SU-DHL-6 (cell line): ENCODE results near the gene PEA15.

ENCODE experiments used
- H2AFZ ChIP-seq: fragments of 200-600 bp; sonication (generic); 2 replicates; pipeline ENCODE4 v1.6.1; 2014; ENCODE audit warnings: low read depth, mild to moderate bottlenecking, moderate library complexity, mixed read lengths, antibody characterized with exemption, low read length; ENCODE audit not compliant: severe bottlenecking
- H3F3A ChIP-seq: fragments of 200-600 bp; shearing (Covaris generic); 2 replicates; pipeline ENCODE4 v1.6.0; 2016; ENCODE audit warnings: antibody characterized with exemption, mild to moderate bottlenecking; ENCODE audit not compliant: insufficient read depth
- H3K27ac ChIP-seq: fragments of 200-600 bp; sonication (generic); 2 replicates; pipeline ENCODE4 v1.5.1; 2016; ENCODE audit warnings: low read depth, mild to moderate bottlenecking, low read length, moderate library complexity, mixed read lengths
- H3K27me3 ChIP-seq: fragments of 200-600 bp; sonication (generic), shearing (Covaris generic); 2 replicates; pipeline ENCODE4 v1.6.0; 2014; ENCODE audit warnings: mild to moderate bottlenecking, low read length
- H3K36me3 ChIP-seq: fragments of 200-600 bp; sonication (generic); 2 replicates; pipeline ENCODE4 v1.6.1; 2014; ENCODE audit warnings: mild to moderate bottlenecking, low read length, mixed read lengths
- H3K4me2 ChIP-seq: fragments of 300-600, 200-600 bp; shearing (Covaris generic), sonication (generic); 2 replicates; pipeline ENCODE4 v1.6.0; 2014; ENCODE audit warnings: low read length, low read depth, mild to moderate bottlenecking; ENCODE audit not compliant: poor library complexity, severe bottlenecking
- H3K4me3 ChIP-seq: fragments of 200-600 bp; sonication (generic); 2 replicates; pipeline ENCODE4 v1.5.1; 2014; ENCODE audit warnings: antibody characterized with exemption, low read length, mild to moderate bottlenecking, mixed read lengths; ENCODE audit not compliant: insufficient read depth, poor library complexity, severe bottlenecking
- H3K79me2 ChIP-seq: fragments of 200-600 bp; sonication (generic); 2 replicates; pipeline ENCODE4 v1.6.1; 2014; ENCODE audit warnings: mild to moderate bottlenecking, low read length, moderate library complexity; ENCODE audit not compliant: insufficient read depth
- H3K9ac ChIP-seq: fragments of 200-600 bp; sonication (generic); 2 replicates; pipeline ENCODE4 v1.7.0; 2014; ENCODE audit warnings: mild to moderate bottlenecking, low read length
- H3K9me2 ChIP-seq: fragments of 200-600 bp; sonication (generic); replicated peaks from 2 replicates; pipeline ENCODE4 v1.6.1; 2014; ENCODE audit warnings: low read length; ENCODE audit not compliant: insufficient read depth
- H3K9me3 ChIP-seq: fragments of 200-600 bp; sonication (generic); 2 replicates; pipeline ENCODE4 v1.6.1; 2014; ENCODE audit warnings: low read length, mixed read lengths; ENCODE audit not compliant: insufficient read depth
- H4K20me1 ChIP-seq: fragments of 200-600 bp; sonication (generic); 2 replicates; pipeline ENCODE4 v1.6.1; 2014; ENCODE audit warnings: low read depth, mild to moderate bottlenecking, antibody characterized with exemption, low read length, moderate library complexity, mixed read lengths
- EZH2phosphoT487 ChIP-seq: fragments of 200-600 bp; sonication (generic), shearing (Covaris generic); conservative IDR thresholded peaks from 2 replicates; pipeline ENCODE4 v1.6.1; 2018; ENCODE audit warnings: mild to moderate bottlenecking, antibody characterized with exemption, low read length, moderate library complexity, mixed read lengths
- TF ChIP-seq, protein P1 (sequence below): fragments of 200-600 bp; sonication (generic); IDR thresholded peaks from one replicate; pipeline ENCODE4 v1.5.1; 2017; ENCODE audit warnings: antibody characterized with exemption, mild to moderate bottlenecking, low read length, moderate library complexity; ENCODE audit not compliant: insufficient read depth, poor library complexity, severe bottlenecking

Gene PEA15

DNA sequence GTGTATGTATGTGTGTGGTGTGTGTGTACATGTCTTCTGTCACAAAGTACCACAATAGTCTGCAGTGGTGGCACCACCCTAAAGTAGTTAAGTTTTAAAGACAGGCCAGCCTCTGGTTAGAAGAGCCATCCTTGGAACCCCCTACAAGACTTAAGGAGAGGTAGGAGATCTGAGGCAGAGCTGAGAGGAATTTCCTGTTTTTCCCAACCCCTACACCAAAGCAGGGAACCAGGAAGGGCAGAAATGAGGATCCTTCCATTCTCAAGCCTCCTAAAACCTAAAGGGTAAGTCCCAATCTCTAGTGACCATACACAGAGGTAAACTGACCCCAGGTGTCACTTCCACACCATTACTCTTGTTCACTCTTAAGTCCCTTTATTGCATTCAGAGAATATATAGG is 11.1 kb downstream of the PEA15 start:
- Histone ChIP-seq H3K9me3 (no peaks in the 10 kb centered on the region), H3K27me3 (no peaks in the 10 kb centered on the region), H3K79me2 (no peaks in the 10 kb centered on the region), H4K20me1 (no peaks in the 10 kb centered on the region), H3K27ac (no peak overlapping the region), H3K4me2 (no peak overlapping the region), H3F3A (no peaks in the 10 kb centered on the region), H3K9ac (no peak overlapping the region), H3K4me3 (no peak overlapping the region), H3K9me2 (no peaks in the 10 kb centered on the region), H2AFZ (no peak overlapping the region), H3K36me3 (peaks cover 2% of the 10 kb centered on the region; the same call in 1 of the 2 replicates)
- TF ChIP-seq EZH2phosphoT487 = no peak
- TF ChIP-seq, protein P1, sequence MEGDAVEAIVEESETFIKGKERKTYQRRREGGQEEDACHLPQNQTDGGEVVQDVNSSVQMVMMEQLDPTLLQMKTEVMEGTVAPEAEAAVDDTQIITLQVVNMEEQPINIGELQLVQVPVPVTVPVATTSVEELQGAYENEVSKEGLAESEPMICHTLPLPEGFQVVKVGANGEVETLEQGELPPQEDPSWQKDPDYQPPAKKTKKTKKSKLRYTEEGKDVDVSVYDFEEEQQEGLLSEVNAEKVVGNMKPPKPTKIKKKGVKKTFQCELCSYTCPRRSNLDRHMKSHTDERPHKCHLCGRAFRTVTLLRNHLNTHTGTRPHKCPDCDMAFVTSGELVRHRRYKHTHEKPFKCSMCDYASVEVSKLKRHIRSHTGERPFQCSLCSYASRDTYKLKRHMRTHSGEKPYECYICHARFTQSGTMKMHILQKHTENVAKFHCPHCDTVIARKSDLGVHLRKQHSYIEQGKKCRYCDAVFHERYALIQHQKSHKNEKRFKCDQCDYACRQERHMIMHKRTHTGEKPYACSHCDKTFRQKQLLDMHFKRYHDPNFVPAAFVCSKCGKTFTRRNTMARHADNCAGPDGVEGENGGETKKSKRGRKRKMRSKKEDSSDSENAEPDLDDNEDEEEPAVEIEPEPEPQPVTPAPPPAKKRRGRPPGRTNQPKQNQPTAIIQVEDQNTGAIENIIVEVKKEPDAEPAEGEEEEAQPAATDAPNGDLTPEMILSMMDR = no peak

DNA sequence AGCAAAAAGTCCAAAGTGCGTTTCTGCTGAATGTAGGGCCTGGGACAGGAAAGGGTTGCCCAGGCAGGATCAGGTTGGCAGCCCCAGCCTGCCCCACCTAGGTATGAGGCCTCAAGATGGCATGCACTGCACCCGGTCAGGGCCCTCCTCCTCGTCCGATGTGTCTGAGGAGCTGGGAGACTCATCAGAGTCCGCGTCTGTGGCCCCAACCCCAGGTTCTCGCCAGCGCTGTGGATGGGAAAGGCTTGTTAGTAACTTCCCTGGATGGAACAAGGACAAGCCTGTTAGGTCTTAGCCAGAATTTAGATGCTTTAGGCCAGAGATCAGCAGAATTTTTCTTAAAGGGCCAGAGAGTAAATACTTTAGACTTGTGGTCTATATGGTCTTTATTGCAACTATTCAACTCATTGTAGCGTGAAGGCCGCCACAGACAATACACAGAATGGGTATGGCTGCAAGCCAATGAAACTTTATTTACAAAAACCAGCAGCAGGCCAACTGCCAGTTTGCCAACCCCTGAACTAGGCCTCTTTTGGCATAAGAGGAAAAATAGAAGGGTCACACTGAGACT is 12.4 kb downstream of the PEA15 start:
- H3F3A ChIP-seq = no peaks in the 10 kb centered on the region
- no peak overlapping the region for H3K4me3 ChIP-seq
- no peak overlapping the region for H3K9ac ChIP-seq
- no peak for TF ChIP-seq EZH2phosphoT487
- TF ChIP-seq, protein P1 = no peak
- H3K4me2 ChIP-seq = no peak overlapping the region
- no peaks in the 10 kb centered on the region for H3K79me2 ChIP-seq
- H4K20me1 ChIP-seq = no peaks in the 10 kb centered on the region
- no peaks in the 10 kb centered on the region for H3K9me2 ChIP-seq
- no peaks in the 10 kb centered on the region for H3K36me3 ChIP-seq
- no peaks in the 10 kb centered on the region for H3K9me3 ChIP-seq
- H3K27ac ChIP-seq = no peak overlapping the region
- H3K27me3 ChIP-seq = no peaks in the 10 kb centered on the region
- no peak overlapping the region for H2AFZ ChIP-seq

DNA sequence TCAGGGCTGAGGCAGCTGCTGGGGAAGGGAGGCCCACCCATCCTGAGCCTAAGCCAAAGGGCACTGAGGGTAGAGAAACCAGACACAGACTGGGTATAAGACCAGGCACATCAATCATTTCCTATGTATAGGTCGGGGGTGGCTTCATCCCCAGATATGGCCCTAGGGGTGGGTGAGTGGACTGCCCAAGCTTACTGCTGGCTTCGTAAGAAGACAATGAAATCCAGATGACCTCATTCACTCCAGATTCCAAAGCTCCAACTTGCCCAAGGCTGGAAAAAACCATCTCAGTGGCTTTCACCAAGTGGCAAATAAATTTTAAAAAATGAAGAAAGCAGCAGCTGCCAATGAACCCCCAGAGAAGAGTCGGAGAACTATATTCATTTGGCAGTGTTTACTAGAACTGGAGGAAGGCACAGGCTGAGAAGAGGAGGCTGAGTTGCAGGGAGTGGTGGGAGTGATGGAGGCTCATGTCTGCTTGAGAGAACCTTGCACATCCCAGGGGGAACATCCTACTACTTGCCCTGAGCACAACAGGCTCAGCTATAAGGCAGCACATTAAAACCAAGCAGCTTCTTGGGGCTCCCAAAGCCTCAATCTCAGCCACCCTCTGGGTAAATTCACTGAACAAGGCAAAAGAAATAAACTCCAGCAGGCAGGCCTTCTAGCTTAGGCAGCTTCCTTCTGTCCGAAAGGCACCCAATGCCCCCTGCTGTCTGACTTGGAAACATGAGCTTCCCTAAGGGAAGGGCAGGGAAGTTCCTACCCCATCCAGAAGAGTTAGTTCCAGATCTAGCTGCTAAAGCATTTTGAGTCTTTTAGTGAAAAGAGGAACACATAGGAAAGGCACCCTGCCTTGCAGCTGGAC is 14.1 kb downstream of the PEA15 start:
- Histone ChIP-seq H3K9me2 (no peaks in the 10 kb centered on the region), H3K4me2 (no peak overlapping the region), H3K27me3 (no peaks in the 10 kb centered on the region), H3K79me2 (no peaks in the 10 kb centered on the region), H2AFZ (no peak overlapping the region), H3K9ac (no peak overlapping the region), H3K27ac (no peak overlapping the region), H3K36me3 (no peaks in the 10 kb centered on the region), H3K4me3 (no peak overlapping the region), H3F3A (no peaks in the 10 kb centered on the region), H4K20me1 (no peaks in the 10 kb centered on the region), H3K9me3 (no peaks in the 10 kb centered on the region)
- TF ChIP-seq, protein P1 = no peak
- TF ChIP-seq EZH2phosphoT487 = no peak
